Occipital lobe (tissue), 2 donors: Measurements from ENCODE around the gene BPIFA3. TPM values are rescaled to one million over a fixed set of nuclear protein-coding genes. Genes with fewer than 3 reads are reported as not detected.
"Not testable (repeated sequence)": the region's sequence is repeated elsewhere in the genome, so short reads cannot be mapped to it uniquely, and the experiment has no call there.

ENCODE experiments used
- DNase-seq: peaks from one replicate; lab custom pipeline; 2025; lab: John Stamatoyannopoulos, UW
- total RNA-seq: library from RNA; depleted of rRNA; stranded (reverse); fragments of >200 nt; gene quantifications from one replicate; pipeline ENCODE4 v1.2.3, GENCODE V29; 2014

The BPIFA3 gene
- total RNA-seq: not detected

DNA sequence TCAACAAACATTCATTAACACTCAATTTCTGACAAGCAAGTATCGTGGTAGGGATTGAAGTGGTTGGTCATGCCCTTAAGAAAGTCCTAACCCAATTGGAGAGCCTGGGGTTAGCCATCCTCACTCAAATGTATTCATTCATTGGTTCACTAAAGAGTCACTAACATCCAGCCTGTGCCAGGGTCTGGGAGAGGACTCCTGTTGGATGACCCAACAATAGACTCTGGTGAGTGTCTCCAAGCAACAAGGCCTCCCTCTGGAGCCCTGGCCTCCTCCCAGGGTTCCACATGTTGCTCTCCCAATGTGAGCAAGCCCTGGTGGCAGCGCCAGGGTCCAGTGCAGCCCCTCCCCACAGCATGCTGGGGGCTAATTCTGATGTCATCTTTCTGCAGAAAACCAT lies at the start of gene BPIFA3:
TSS of gene BPIFA3 (plus strand) at position 301 of the 400 bp plus-strand sequence. CDS start 185 bp downstream, outside the sequence.
- no peak for DNase-seq

GRCh38 chr20:33167859-33168258 lies 49.3 kb upstream of the BPIFA3 start, which contains the start of gene BPIFA2:
BPIFA2 (plus strand) TSS chr20:33168159; CDS start chr20:33169146, 987 bp downstream.
- DNase-seq: no peak

GRCh38 chr20:33169176-33169794 lies 47.9 kb upstream of the BPIFA3 start:
- no peak for DNase-seq

- DNase-seq: no peak
Measured at GRCh38 chr20:33172781-33173180, 44.4 kb upstream of the BPIFA3 start.

DNA sequence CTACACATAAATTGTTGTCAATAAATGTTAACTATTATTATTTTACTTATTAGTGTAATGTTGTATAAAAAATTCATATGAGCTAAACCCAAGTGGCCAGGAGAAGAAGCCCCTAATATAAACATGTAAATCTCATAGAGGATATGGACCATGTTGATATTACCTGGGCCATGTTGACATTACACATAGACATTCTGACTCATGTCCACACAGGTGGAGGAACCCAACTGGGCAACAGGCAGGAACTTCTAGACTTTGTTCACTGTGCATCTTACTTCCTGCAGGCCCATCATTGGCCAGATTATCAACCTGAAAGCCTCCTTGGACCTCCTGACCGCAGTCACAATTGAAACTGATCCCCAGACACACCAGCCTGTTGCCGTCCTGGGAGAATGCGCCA lies 42.0 kb upstream of the BPIFA3 start:
- no peak for DNase-seq

DNA sequence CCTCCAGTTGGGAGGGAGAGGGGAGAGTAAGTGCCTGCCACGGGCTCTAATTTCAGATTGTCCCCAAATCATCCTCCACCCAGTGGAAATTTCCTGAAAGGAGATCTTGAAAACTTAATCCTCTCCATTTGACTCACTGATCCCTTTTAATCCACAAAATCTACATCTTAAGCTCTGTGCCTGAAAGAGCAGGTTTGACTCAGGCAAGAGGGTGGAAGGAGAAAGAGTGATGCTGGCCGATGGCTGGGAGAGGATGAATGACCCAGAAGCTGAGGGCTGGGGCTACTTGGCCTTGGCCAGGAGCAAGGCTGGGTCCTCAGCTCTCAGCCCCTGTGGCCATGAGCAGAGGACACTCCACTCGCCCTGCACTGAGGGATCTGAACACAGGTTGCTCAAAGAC lies 41.1 kb upstream of the BPIFA3 start:
- no peak for DNase-seq

GRCh38 chr20:33177866-33178265 lies 39.3 kb upstream of the BPIFA3 start:
- no peak for DNase-seq

DNA sequence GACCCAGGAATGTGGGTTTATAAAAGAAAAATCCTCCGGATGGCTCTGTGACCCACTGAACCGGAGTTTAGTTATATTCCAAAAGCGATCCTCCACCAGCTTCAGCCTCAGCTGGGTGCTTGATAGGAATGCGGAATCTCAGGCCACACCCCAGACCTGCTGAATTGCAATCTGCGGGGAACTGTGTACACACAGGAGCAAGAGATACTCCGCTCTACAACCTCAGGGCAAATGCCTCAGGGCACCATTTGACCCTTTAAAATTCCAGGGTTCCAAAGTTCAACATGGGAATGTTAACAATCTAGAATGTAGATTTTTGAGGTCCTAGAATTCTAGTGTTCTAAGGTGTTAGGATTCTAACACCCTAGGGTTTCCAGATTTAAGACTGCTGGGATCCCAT lies 38.4 kb upstream of the BPIFA3 start:
- no peak for DNase-seq

DNA sequence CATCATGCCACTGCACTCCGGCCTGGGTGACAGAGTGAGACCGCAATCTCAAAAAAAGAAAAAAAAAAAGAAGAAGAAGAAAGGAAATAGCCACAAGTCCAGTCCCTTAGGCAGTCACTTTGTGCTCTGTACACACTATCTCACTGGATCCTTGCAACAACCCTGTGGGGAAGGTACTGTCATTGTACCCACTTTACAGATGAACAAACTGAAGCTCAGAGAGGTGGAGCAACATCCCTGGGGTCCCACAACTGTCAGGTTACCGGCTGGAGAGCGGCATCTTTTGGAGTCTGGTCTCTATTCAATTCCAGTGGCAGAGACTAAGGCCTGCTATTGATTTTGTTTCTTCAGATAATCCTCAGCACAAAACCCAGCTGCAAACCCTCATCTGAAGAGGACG lies 37.0 kb upstream of the BPIFA3 start:
- DNase-seq: no peak

DNA sequence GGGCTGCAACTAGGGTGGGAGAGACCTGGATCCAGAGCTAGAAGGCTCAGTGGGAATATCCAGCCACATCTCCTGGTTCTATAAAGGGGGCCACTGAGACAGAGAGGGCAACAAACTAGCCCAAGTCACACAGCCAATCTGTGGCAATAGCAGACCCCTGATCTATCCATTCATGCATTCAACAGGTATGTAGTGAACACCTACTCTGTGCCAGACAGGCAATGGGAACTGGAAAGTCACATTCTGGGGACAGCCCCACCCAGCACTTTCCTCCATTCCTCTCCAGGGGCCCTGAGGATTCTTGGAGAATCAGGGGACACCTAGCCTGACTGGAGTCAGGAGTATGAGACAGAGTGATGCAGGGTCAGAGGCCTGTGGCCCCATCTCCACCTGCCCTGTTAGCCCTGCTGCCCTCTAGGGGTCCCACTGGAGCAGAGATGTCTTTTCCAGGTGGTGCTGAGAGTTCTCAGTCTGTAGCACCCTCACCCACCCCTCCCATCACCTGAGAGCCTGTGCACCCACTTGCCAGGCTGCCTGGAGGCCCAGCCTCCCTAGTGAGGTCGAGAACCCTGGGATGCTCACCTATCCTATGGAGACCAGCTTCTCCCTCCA lies 35.6 kb upstream of the BPIFA3 start:
- DNase-seq: no peak

DNA sequence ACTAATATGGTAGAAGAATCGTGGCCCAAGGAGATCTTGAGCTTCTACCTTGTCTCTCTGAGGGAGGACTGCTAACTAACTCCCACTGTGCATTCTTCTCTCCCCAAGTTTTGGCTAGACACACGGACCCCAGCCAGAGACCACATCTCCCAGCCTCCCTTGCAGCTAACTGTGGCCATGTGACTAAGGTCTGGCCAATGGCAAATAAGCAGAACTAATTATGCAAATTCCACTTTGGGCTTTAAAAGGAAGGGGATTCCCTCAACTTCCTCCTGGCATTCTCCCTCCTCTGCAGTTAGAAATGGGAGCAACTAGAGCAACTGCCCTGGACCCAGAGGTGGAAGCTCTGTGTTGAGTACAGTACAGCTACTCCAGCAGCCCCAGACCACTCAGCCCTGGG lies 33.8 kb upstream of the BPIFA3 start:
- no peak for DNase-seq

DNA sequence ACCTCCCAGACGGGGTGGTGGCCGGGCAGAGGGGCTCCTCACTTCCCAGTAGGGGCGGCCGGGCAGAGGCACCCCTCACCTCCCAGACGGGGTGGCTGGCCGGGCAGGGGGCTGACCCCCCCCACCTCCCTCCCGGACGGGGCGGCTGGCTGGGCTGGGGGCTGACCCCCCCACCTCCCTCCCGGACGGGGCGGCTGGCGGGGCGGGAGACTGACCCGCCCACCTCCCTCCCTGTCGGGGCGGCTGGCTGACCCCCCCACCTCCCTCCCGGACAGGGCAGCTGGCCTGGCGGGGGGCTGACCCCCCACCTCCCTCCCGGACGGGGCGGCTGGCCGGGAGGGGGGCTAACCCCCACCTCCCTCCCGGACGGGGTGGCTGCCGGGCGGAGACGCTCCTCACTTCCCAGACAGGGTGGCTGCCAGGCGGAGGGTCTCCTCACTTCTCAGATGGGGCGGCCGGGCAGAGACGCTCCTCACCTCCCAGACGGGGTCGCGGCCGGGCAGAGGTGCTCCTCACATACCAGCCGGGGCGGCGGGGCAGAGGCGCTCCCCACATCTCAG lies 32.0 kb upstream of the BPIFA3 start:
- DNase-seq: not testable (repeated sequence)

- no peak for DNase-seq
Measured at GRCh38 chr20:33187491-33187890, 29.7 kb upstream of the BPIFA3 start.

- no peak for DNase-seq
Measured at GRCh38 chr20:33188421-33188820, 28.7 kb upstream of the BPIFA3 start.

GRCh38 chr20:33191484-33191883 lies 25.7 kb upstream of the BPIFA3 start:
- no peak for DNase-seq

DNA sequence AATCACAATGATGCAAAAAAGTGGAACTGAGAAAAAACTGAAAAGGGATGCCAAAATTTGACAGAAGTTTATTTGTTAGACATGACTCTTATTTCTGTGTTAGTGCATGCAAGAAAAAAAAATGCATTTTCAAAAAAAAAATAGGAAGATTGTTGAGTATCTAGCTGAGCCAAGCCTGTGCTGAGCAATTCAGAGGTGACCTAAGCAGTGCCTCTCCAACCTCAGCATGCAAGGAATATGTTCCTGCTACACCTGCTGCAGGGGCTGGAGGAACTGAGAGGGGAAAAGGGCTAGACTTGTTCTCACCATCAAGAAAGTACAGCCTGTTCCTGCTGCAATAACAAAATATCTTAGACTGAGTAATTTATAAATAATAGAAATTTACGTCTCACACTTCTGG lies 25.2 kb upstream of the BPIFA3 start:
- no peak for DNase-seq

DNA sequence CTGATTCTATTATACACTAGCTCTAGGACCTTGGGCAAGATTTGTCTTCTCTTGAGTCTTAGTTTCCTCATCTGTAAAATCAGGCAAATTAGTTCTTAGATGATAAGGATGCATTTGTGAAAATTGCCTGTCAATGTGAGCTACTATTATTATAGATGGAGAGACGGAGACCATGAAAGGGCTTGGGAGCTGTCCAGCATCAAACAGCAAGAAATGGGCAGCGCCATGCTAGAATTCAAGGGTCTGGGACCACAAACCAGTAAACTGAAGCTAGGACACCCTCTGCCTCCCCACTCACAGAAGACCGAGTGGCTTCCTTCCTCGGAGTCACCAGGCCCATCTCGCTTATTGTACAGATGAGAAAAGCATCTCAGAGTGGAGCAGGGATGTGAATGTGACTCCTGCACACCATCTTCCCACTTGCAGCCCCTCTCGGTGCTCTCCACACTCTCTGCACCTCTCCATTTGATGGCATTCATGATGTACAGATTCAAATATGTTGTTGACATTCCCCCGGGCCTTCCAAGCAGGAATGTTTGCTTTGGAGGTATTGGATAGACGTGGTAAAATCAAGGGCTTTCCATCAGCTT lies 24.1 kb upstream of the BPIFA3 start:
- DNase-seq: no peak

GRCh38 chr20:33199026-33199425 lies 18.1 kb upstream of the BPIFA3 start:
- no peak for DNase-seq

DNA sequence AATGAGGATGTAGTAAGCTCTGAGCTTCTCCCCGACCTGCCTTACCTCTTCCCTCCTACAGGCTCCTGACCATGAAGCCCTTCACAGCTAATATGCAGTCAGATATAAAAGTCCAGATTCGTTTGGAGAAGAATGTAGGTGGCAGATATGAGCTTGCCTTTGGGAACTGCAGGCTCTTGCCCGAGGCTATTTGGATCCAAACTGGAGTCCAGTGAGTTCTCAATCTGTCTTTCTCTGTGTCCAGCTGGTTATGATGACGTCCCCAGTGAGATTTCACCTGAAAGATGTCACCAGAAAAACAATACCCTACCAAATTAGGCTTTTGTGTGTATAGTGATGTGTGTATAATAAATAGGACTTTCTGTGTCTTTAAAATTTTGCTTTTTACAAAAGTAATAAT lies 14.7 kb upstream of the BPIFA3 start:
- no peak for DNase-seq

GRCh38 chr20:33203444-33203843 lies 13.7 kb upstream of the BPIFA3 start:
- DNase-seq: no peak

GRCh38 chr20:33209789-33210188 lies 7.4 kb upstream of the BPIFA3 start:
- peak; percentile 8 for DNase-seq

DNA sequence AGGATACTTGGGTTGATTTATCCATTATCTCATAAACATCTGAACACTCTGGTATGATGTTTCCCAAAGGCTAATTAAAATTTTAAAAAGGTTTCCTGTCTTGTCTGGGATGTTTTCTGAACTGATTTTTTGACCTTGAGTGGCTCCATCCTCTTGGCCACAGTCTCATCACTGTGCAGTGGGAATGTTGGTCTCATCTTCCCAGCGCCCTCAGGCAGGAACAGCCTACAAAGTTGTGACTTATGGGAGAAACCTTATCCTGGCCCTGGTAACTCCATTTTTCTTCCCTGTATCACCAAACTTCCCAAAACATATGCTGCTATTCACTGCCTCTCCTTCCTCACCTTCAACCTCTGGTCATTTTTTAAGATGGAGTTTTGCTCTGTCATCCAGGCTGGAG lies 6.8 kb upstream of the BPIFA3 start:
- no peak for DNase-seq
